GM12878 (cell line): Measurements from ENCODE around the gene DACH2. TPM values are rescaled to one million over a fixed set of nuclear protein-coding genes. Genes with fewer than 3 reads are reported as not detected.

ENCODE experiments used
- ATAC-seq: fragments of 200-7000 bp; cut with Tn5 transposase; 3 replicates; pipeline ENCODE4 v1.9.1; 2020; ENCODE audit warnings: mild to moderate bottlenecking, moderate library complexity
- BruUV-seq: library from RNA; stranded (reverse); fragments of 400-500 nt; replicated peaks from 2 replicates; lab custom pipeline; 2021; lab: Mats Ljungman, UMichigan
- CTCF ChIA-PET: fragments of 300-600 bp; sonication (Branson Sonifier 250); formaldehyde crosslinking; extraction: SDS; loops from one replicate; lab custom pipeline; 2021; ENCODE audit warnings: inconsistent platforms; lab: Yijun Ruan, JAX
- POLR2A ChIA-PET: fragments of 350-600 bp; formaldehyde crosslinking; extraction: SDS; loops from one replicate; lab custom pipeline; 2021; ENCODE audit warnings: inconsistent platforms; lab: Charles Lee
- RAD21 ChIA-PET: fragments of 300-600 bp; sonication (Branson Sonifier 250); formaldehyde crosslinking; loops from one replicate; lab custom pipeline; 2023; ENCODE audit warnings: antibody characterized with exemption; ENCODE audit not compliant: unreplicated experiment; lab: Charles Lee
- SMC1A ChIA-PET: fragments of 300-600 bp; sonication (Branson Sonifier 250); formaldehyde crosslinking; loops from one replicate; lab custom pipeline; 2023; ENCODE audit not compliant: unreplicated experiment, uncharacterized antibody; lab: Charles Lee
- DNase-seq: peaks from one replicate; pipeline ENCODE4 v3.0.0-alpha.2; 2011; ENCODE audit warnings: low read depth, low spot score
- FAIRE-seq: peaks from 3 replicates; lab custom pipeline; 2011; peaks lifted over from hg19 to GRCh38; lab: Jason Lieb, UNC
- H2AFZ ChIP-seq: 2 replicates; pipeline ENCODE4 v1.6.0; 2011; ENCODE audit warnings: low read depth, low read length, control low read depth; ENCODE audit not compliant: control insufficient read depth
- H3K27ac ChIP-seq: 2 replicates; pipeline ENCODE4 v1.5.1; 2011; ENCODE audit warnings: control low read depth; ENCODE audit not compliant: control insufficient read depth, insufficient read depth
- H3K27me3 ChIP-seq, 2 experiments: replicated peaks in 1 of 2; 2 replicates each; pipeline versions ENCODE4 v1.6.0 to v1.6.1; 2011; ENCODE audit warnings: low read length in 1 of 2; ENCODE audit not compliant: control insufficient read depth in 2 of 2, insufficient read depth in 2 of 2
- H3K36me3 ChIP-seq, 2 experiments: 2 replicates each; pipeline ENCODE4 v1.5.1; 2011; ENCODE audit warnings: low read length in 1 of 2; ENCODE audit not compliant: control insufficient read depth in 2 of 2, insufficient read depth in 2 of 2
- H3K4me1 ChIP-seq: 2 replicates; pipeline ENCODE4 v1.6.1; 2011; ENCODE audit warnings: mild to moderate bottlenecking, low read length, moderate library complexity, mixed read lengths; ENCODE audit not compliant: control insufficient read depth, insufficient read depth
- H3K4me2 ChIP-seq: 2 replicates; pipeline ENCODE4 v1.6.0; 2011; ENCODE audit warnings: control low read depth; ENCODE audit not compliant: control insufficient read depth, insufficient read depth
- H3K4me3 ChIP-seq: fragments of 200-600 bp; sonication (generic); 2 replicates; pipeline ENCODE4 v1.5.1; 2016
- H3K79me2 ChIP-seq: 2 replicates; pipeline ENCODE4 v1.6.0; 2011; ENCODE audit warnings: low read length; ENCODE audit not compliant: control insufficient read depth, insufficient read depth
- H3K9ac ChIP-seq: 2 replicates; pipeline ENCODE4 v1.8.0; 2011; ENCODE audit warnings: low read length, control low read depth, mixed read lengths; ENCODE audit not compliant: control insufficient read depth, insufficient read depth
- H3K9me3 ChIP-seq: replicated peaks from 3 replicates; pipeline ENCODE4 v1.5.1; 2011; ENCODE audit warnings: mild to moderate bottlenecking, low read length; ENCODE audit not compliant: control insufficient read depth, insufficient read depth
- H4K20me1 ChIP-seq: 2 replicates; pipeline ENCODE4 v1.6.0; 2011; ENCODE audit not compliant: control insufficient read depth, insufficient read depth
- CEBPB ChIP-seq, 2 experiments: fragments of 150-350 bp in 1 of 2; IDR thresholded peaks; 2 replicates each; pipeline ENCODE4 v1.6.1; 2012 to 2014; ENCODE audit warnings: low read depth in 2 of 2, low read length in 2 of 2, borderline replicate concordance in 1 of 2, inconsistent platforms in 1 of 2
- CHD1 ChIP-seq: IDR thresholded peaks from 2 replicates; pipeline ENCODE4 v1.6.1; 2012; ENCODE audit warnings: low read depth, low read length, improper control_type of control experiment
- CHD4 ChIP-seq: fragments of 200-600 bp; sonication (generic); IDR thresholded peaks from 2 replicates; pipeline ENCODE4 v1.6.1; 2016; ENCODE audit warnings: mild to moderate bottlenecking
- JUNB ChIP-seq: IDR thresholded peaks from 2 replicates; pipeline ENCODE4 v1.6.1; 2016; ENCODE audit warnings: antibody characterized with exemption, mild to moderate bottlenecking
- NFYA ChIP-seq: IDR thresholded peaks from 2 replicates; pipeline ENCODE4 v1.6.1; 2011; ENCODE audit warnings: low read depth, mild to moderate bottlenecking, low read length, improper control_type of control experiment, borderline replicate concordance
- RFX5 ChIP-seq: IDR thresholded peaks from 2 replicates; pipeline ENCODE4 v1.6.1; 2011; ENCODE audit warnings: low read depth, low read length, improper control_type of control experiment
- SUPT20H ChIP-seq: IDR thresholded peaks from 2 replicates; pipeline ENCODE4 v1.6.1; 2011; ENCODE audit warnings: low read depth, mild to moderate bottlenecking, low read length, moderate library complexity, borderline replicate concordance; ENCODE audit not compliant: control insufficient read depth
- WGBS: methylation state at CpG from one replicate; pipeline ENCODE4 v1.1.6; 2016; ENCODE audit warnings: low lambda C conversion rate; ENCODE audit not compliant: insufficient replicate concordance, insufficient coverage; ENCODE audit errors: missing lambda C conversion rate; 5-methylcytosine and 5-hydroxymethylcytosine counted together
- in situ Hi-C: fragments of 300-500 bp; cut with MboI; formaldehyde crosslinking; loops from 9 replicates; pipeline ENCODE4 v1.14.3; 2018; ENCODE audit warnings: mixed read lengths
- intact Hi-C: fragments of 100-400 bp; cut with micrococcal nuclease; formaldehyde crosslinking; loops from one replicate; pipeline ENCODE4 v1.14.2; 2022; ENCODE audit not compliant: unreplicated experiment
- polyA plus RNA-seq, 11 experiments: library from polyadenylated mRNA; depleted of rRNA in 4 of 11; unstranded in 6 of 11; stranded (reverse) in 5 of 11; fragments of >200 nt; fragmentation: Nextera tagmentation in 4 of 11; fragmentation: Illumina TruSeq in 1 of 11; extraction: Ambion mirVana in 4 of 11; extraction: Trizol in 1 of 11; gene quantifications; 1 replicate in 1 of 11; 2 replicates in 10 of 11; pipeline versions ENCODE4 v1.2.1 to v1.2.3, GENCODE V29; 2011 to 2016; ENCODE audit warnings: inconsistent platforms in 2 of 11, missing spikeins in 2 of 11, low read depth in 1 of 11
- total RNA-seq, 4 experiments: library from RNA; depleted of rRNA in 3 of 4; stranded (reverse); fragments of >200 nt in 3 of 4; fragmentation: Illumina TruSeq in 1 of 4; extraction: Trizol in 1 of 4; gene quantifications; 2 replicates each; pipeline versions ENCODE4 v1.2.1 to v1.2.3, GENCODE V29; 2013 to 2021
- TF ChIP-seq, protein P1 (sequence below): IDR thresholded peaks from 2 replicates; pipeline ENCODE4 v1.6.1; 2012; ENCODE audit warnings: low read depth, low read length, improper control_type of control experiment
- TF ChIP-seq, protein P2 (sequence below): fragments of 450-650 bp; IDR thresholded peaks from 2 replicates; pipeline ENCODE4 v1.6.1; 2017; ENCODE audit warnings: antibody characterized with exemption, mild to moderate bottlenecking, moderate library complexity
- TF ChIP-seq, protein P3 (sequence below): IDR thresholded peaks from 2 replicates; pipeline ENCODE4 v1.6.1; 2012; ENCODE audit warnings: low read depth, low read length, improper control_type of control experiment
- TF ChIP-seq, protein P4 (sequence below): fragments of 450-650 bp; IDR thresholded peaks from 2 replicates; pipeline ENCODE4 v1.6.1; 2016; ENCODE audit warnings: mild to moderate bottlenecking

Gene DACH2
- total and polyA plus RNA-seq, 10 of the 15 experiments (the other 5 are each of a cell fraction or from before 2014, with no cell fraction given): 0.03 to 0.19 (median 0.07) TPM; not detected in 6

DNA sequence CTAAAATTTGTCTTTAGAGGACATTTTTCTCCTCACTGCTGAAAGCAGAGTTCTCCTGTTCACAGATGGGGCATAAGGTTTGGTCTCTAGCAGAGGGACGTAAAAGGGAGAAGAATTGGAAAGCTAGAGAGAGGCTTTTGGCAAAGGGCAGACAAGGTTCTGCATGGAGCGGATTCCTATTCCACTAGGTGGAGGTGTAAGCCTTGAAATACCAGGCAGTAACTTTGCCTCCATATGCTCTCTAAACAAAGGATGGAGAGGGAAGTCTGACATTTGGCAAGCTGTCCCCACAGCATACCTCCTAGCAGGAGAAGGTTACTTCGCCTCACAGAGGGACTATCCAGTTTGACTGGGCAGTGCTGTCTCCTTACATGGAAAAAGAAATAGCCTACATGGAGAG is 174.7 kb downstream of the DACH2 start:
- H3K79me2 ChIP-seq: no peaks in the 10 kb centered on the region
- ChIA-PET RAD21 (no interaction called here), CTCF (no interaction called here), POLR2A (no interaction called here), SMC1A (no interaction called here)
- H3K27me3 ChIP-seq: no peaks in the 10 kb centered on the region
- H4K20me1 ChIP-seq: no peaks in the 10 kb centered on the region
- no peak overlapping the region for H3K9ac ChIP-seq
- WGBS: 13% methylated on average over 3 of the region's 3 CpGs
- no peak for TF ChIP-seq NFYA
- DNase-seq (no peak), ATAC-seq (no peak), FAIRE-seq (no peak)
- no peak overlapping the region for H2AFZ ChIP-seq
- no peak overlapping the region for H3K27ac ChIP-seq
- in situ Hi-C loops: no loop called here
- H3K9me3 ChIP-seq: no peaks in the 10 kb centered on the region; the same call in 2 of the 3 replicates
- BruUV-seq: no TSS peak
- no peaks in the 10 kb centered on the region for H3K36me3 ChIP-seq
- intact Hi-C loops: no loop called here
- H3K4me3 ChIP-seq: no peak overlapping the region
- H3K4me2 ChIP-seq: no peak overlapping the region
- H3K4me1 ChIP-seq: no peaks in the 10 kb centered on the region

DNA sequence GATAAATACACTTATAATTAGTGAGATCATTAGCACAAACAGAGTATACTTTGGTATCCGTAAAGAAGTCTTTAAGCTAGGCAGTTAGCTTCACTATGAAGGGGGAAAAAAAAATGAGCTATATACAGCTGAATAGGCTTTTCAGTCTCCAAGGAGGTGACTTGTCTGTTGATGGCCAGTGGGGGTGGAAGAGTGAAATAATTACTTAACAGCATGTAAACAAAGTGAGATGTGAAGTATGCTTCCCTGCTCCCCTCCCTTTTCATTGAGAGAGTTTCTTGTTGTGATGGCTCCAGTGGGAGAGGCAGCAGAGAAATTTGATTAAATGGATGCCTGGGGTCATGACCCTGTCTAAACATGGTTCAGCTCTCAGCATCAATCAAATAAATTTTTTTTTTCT is 180.9 kb downstream of the DACH2 start:
- Histone ChIP-seq H4K20me1 (no peaks in the 10 kb centered on the region), H3K36me3 (no peaks in the 10 kb centered on the region), H3K27ac (no peak overlapping the region), H3K4me1 (no peaks in the 10 kb centered on the region), H3K4me2 (no peak overlapping the region), H3K27me3 (no peaks in the 10 kb centered on the region), H3K9me3 (no peaks in the 10 kb centered on the region), H2AFZ (no peak overlapping the region), H3K79me2 (no peaks in the 10 kb centered on the region), H3K4me3 (no peak overlapping the region), H3K9ac (no peak overlapping the region)
- CTCF ChIA-PET: interaction anchor here (1.3 kb wide), 1 partner anchor 15 kb away, joined by 3 read pairs; no protein-coding TSS in a partner anchor
- no peak for DNase-seq
- RAD21 ChIA-PET: no interaction called here
- in situ Hi-C loops (no loop called here), intact Hi-C loops (no loop called here)
- SMC1A ChIA-PET: no interaction called here
- ATAC-seq: no peak
- FAIRE-seq: no peak
- BruUV-seq: no TSS peak
- POLR2A ChIA-PET: no interaction called here
- WGBS: 92% methylated on average over 1 of the region's 1 CpG
- TF ChIP-seq CHD4 (no peak), CHD1 (no peak), CEBPB (IDR thresholded peaks at IDR 0.05; ENCODE audit: borderline replicate concordance in 1 of 2, low read depth in 2 of 2, low read length in 2 of 2) (no peak), SUPT20H (no peak), JUNB (no peak), RFX5 (no peak)
- TF ChIP-seq, protein P1, sequence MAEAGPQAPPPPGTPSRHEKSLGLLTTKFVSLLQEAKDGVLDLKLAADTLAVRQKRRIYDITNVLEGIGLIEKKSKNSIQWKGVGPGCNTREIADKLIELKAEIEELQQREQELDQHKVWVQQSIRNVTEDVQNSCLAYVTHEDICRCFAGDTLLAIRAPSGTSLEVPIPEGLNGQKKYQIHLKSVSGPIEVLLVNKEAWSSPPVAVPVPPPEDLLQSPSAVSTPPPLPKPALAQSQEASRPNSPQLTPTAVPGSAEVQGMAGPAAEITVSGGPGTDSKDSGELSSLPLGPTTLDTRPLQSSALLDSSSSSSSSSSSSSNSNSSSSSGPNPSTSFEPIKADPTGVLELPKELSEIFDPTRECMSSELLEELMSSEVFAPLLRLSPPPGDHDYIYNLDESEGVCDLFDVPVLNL: no peak
- TF ChIP-seq, protein P2, sequence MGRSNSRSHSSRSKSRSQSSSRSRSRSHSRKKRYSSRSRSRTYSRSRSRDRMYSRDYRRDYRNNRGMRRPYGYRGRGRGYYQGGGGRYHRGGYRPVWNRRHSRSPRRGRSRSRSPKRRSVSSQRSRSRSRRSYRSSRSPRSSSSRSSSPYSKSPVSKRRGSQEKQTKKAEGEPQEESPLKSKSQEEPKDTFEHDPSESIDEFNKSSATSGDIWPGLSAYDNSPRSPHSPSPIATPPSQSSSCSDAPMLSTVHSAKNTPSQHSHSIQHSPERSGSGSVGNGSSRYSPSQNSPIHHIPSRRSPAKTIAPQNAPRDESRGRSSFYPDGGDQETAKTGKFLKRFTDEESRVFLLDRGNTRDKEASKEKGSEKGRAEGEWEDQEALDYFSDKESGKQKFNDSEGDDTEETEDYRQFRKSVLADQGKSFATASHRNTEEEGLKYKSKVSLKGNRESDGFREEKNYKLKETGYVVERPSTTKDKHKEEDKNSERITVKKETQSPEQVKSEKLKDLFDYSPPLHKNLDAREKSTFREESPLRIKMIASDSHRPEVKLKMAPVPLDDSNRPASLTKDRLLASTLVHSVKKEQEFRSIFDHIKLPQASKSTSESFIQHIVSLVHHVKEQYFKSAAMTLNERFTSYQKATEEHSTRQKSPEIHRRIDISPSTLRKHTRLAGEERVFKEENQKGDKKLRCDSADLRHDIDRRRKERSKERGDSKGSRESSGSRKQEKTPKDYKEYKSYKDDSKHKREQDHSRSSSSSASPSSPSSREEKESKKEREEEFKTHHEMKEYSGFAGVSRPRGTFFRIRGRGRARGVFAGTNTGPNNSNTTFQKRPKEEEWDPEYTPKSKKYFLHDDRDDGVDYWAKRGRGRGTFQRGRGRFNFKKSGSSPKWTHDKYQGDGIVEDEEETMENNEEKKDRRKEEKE: no peak
- TF ChIP-seq, protein P3, sequence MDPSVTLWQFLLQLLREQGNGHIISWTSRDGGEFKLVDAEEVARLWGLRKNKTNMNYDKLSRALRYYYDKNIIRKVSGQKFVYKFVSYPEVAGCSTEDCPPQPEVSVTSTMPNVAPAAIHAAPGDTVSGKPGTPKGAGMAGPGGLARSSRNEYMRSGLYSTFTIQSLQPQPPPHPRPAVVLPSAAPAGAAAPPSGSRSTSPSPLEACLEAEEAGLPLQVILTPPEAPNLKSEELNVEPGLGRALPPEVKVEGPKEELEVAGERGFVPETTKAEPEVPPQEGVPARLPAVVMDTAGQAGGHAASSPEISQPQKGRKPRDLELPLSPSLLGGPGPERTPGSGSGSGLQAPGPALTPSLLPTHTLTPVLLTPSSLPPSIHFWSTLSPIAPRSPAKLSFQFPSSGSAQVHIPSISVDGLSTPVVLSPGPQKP: no peak
- TF ChIP-seq, protein P4, sequence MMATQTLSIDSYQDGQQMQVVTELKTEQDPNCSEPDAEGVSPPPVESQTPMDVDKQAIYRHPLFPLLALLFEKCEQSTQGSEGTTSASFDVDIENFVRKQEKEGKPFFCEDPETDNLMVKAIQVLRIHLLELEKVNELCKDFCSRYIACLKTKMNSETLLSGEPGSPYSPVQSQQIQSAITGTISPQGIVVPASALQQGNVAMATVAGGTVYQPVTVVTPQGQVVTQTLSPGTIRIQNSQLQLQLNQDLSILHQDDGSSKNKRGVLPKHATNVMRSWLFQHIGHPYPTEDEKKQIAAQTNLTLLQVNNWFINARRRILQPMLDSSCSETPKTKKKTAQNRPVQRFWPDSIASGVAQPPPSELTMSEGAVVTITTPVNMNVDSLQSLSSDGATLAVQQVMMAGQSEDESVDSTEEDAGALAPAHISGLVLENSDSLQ: no peak
